ENCODE measurements around the gene COLEC12.

DNA sequence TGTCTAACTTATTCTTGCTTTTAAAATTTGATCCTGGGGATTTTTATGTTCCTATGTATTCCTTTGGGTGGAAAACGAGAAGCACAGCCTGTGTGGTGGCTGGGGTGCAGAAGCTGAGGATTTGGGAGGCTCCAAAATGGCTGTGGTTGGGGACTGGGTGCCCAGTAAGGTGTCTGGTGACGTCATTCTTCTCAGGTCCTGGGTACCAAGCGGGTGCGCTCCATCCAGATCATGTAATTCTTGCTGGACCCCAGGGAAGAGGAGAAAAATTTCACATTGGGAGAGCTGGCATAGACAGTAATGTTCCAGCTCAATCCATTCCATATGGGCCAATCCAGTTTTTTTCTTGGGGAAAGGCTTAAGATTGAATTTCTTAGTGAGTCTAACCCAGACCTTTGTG lies 171.6 kb downstream of the COLEC12 start:
- TF ChIP-seq, protein P1, sequence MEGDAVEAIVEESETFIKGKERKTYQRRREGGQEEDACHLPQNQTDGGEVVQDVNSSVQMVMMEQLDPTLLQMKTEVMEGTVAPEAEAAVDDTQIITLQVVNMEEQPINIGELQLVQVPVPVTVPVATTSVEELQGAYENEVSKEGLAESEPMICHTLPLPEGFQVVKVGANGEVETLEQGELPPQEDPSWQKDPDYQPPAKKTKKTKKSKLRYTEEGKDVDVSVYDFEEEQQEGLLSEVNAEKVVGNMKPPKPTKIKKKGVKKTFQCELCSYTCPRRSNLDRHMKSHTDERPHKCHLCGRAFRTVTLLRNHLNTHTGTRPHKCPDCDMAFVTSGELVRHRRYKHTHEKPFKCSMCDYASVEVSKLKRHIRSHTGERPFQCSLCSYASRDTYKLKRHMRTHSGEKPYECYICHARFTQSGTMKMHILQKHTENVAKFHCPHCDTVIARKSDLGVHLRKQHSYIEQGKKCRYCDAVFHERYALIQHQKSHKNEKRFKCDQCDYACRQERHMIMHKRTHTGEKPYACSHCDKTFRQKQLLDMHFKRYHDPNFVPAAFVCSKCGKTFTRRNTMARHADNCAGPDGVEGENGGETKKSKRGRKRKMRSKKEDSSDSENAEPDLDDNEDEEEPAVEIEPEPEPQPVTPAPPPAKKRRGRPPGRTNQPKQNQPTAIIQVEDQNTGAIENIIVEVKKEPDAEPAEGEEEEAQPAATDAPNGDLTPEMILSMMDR (IDR thresholded peaks at IDR 0.05) = no peak
- TF ChIP-seq POLR2AphosphoS5 (IDR thresholded peaks at IDR 0.05; ENCODE audit: low read depth, low read length) (no peak), SIN3A (IDR thresholded peaks at IDR 0.05; ENCODE audit: borderline replicate concordance, insufficient read depth, low read depth, low read length) (no peak)
- TF ChIP-seq, protein P2, sequence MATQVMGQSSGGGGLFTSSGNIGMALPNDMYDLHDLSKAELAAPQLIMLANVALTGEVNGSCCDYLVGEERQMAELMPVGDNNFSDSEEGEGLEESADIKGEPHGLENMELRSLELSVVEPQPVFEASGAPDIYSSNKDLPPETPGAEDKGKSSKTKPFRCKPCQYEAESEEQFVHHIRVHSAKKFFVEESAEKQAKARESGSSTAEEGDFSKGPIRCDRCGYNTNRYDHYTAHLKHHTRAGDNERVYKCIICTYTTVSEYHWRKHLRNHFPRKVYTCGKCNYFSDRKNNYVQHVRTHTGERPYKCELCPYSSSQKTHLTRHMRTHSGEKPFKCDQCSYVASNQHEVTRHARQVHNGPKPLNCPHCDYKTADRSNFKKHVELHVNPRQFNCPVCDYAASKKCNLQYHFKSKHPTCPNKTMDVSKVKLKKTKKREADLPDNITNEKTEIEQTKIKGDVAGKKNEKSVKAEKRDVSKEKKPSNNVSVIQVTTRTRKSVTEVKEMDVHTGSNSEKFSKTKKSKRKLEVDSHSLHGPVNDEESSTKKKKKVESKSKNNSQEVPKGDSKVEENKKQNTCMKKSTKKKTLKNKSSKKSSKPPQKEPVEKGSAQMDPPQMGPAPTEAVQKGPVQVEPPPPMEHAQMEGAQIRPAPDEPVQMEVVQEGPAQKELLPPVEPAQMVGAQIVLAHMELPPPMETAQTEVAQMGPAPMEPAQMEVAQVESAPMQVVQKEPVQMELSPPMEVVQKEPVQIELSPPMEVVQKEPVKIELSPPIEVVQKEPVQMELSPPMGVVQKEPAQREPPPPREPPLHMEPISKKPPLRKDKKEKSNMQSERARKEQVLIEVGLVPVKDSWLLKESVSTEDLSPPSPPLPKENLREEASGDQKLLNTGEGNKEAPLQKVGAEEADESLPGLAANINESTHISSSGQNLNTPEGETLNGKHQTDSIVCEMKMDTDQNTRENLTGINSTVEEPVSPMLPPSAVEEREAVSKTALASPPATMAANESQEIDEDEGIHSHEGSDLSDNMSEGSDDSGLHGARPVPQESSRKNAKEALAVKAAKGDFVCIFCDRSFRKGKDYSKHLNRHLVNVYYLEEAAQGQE (IDR thresholded peaks at IDR 0.05; ENCODE audit: insufficient read depth in 1 of 2, low read depth in 2 of 2, low read length in 1 of 2) = no peak

All from Panc1 (cell line).